HUES6 (cell line): Measurements from ENCODE around the gene CR1L.
"Not testable (repeated sequence)": the region's sequence is repeated elsewhere in the genome, so short reads cannot be mapped to it uniquely, and the experiment has no call there.

Experiments
- H3K27ac ChIP-seq: 2 replicates; pipeline ENCODE4 v1.7.0; 2013; ENCODE audit warnings: low read depth, mild to moderate bottlenecking, low read length, inconsistent platforms
- H3K27me3 ChIP-seq: 2 replicates; pipeline ENCODE4 v1.6.1; 2013; ENCODE audit warnings: low read length; ENCODE audit not compliant: control insufficient read depth, insufficient read depth
- H3K36me3 ChIP-seq: 2 replicates; pipeline ENCODE4 v1.6.1; 2013; ENCODE audit warnings: low read length; ENCODE audit not compliant: control insufficient read depth, insufficient read depth
- H3K4me1 ChIP-seq: 2 replicates; pipeline ENCODE4 v1.6.1; 2013; ENCODE audit warnings: low read length; ENCODE audit not compliant: control insufficient read depth, insufficient read depth
- H3K4me3 ChIP-seq: 2 replicates; pipeline ENCODE4 v1.5.1; 2013; ENCODE audit warnings: low read depth, low read length
- H3K9ac ChIP-seq: one replicate; pipeline ENCODE4 v1.6.1; 2013; ENCODE audit warnings: mild to moderate bottlenecking, low read length
- H3K9me3 ChIP-seq: 2 replicates; pipeline ENCODE4 v1.6.1; 2013; ENCODE audit warnings: low read depth, low read length; ENCODE audit not compliant: control insufficient read depth, insufficient read depth

CR1L gene

GRCh38 chr1:207755846-207756693 lies 111.1 kb downstream of the CR1L start:
- no peaks in the 10 kb centered on the region for H3K9me3 ChIP-seq
- H3K27ac ChIP-seq = no peak overlapping the region
- peaks cover 49% of the 10 kb centered on the region for H3K36me3 ChIP-seq
- H3K4me1 ChIP-seq = peaks cover 18% of the 10 kb centered on the region
- H3K4me3 ChIP-seq = no peak overlapping the region
- no peaks in the 10 kb centered on the region for H3K27me3 ChIP-seq
- no peak overlapping the region for H3K9ac ChIP-seq

GRCh38 chr1:207762622-207763021 lies 117.7 kb downstream of the CR1L start:
- Histone ChIP-seq H3K4me1 (no peaks in the 10 kb centered on the region), H3K36me3 (peaks cover 98% of the 10 kb centered on the region), H3K9ac (no peak overlapping the region), H3K27ac (no peak overlapping the region), H3K9me3 (no peaks in the 10 kb centered on the region), H3K4me3 (no peak overlapping the region), H3K27me3 (no peaks in the 10 kb centered on the region)

- Histone ChIP-seq H3K4me3 (no peak overlapping the region), H3K4me1 (no peaks in the 10 kb centered on the region), H3K27ac (no peak overlapping the region), H3K9me3 (no peaks in the 10 kb centered on the region), H3K36me3 (peaks cover 98% of the 10 kb centered on the region), H3K27me3 (no peaks in the 10 kb centered on the region), H3K9ac (no peak overlapping the region)
Measured at GRCh38 chr1:207763091-207763490, 118.2 kb downstream of the CR1L start.

DNA sequence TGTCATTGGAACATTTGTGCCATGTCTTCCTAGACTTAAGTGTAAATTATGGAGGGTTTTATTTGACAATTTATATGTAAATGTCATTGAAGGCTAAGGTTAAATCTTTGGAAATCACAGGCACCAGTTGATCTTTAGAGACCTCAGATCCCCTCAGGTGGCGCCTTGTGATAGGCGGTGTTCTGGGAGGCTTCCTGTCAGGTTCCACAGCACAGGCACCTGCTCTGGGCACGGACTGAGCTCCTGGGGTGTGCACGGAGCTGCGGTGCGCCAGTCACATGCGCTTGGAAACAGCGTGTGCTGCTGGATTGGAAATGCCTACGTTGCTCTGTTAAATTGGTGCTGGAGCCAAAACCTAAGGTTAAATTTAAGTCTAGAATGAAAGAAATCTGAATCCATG lies 119.0 kb downstream of the CR1L start:
- no peaks in the 10 kb centered on the region for H3K27me3 ChIP-seq
- H3K36me3 ChIP-seq = peaks cover 98% of the 10 kb centered on the region
- H3K4me3 ChIP-seq = no peak overlapping the region
- H3K4me1 ChIP-seq = no peaks in the 10 kb centered on the region
- H3K9me3 ChIP-seq = no peaks in the 10 kb centered on the region
- H3K9ac ChIP-seq = no peak overlapping the region
- no peak overlapping the region for H3K27ac ChIP-seq

- Histone ChIP-seq H3K4me3 (no peak overlapping the region), H3K9me3 (no peaks in the 10 kb centered on the region; the same call in 1 of the 2 replicates), H3K27ac (no peak overlapping the region), H3K36me3 (peaks cover 89% of the 10 kb centered on the region), H3K9ac (no peak overlapping the region), H3K27me3 (no peaks in the 10 kb centered on the region), H3K4me1 (no peaks in the 10 kb centered on the region)
Measured at GRCh38 chr1:207766569-207766968, 121.6 kb downstream of the CR1L start.

GRCh38 chr1:207770514-207770913 lies 125.6 kb downstream of the CR1L start:
- H3K27me3 ChIP-seq, H3K9me3 ChIP-seq, H3K4me1 ChIP-seq, H3K27ac ChIP-seq, H3K4me3 ChIP-seq, H3K9ac ChIP-seq: not testable (repeated sequence)
- H3K36me3 ChIP-seq = peaks cover 56% of the 10 kb centered on the region
